T-helper 2 cell treated with Interferon-gamma antibody and Interleukin-4, amounts not matched to agents 100 ng/mL and 5 ng/mL, for 36 hours (primary cell): ENCODE data around the gene CIROP. TPM values are rescaled to one million over a fixed set of nuclear protein-coding genes. Genes with fewer than 3 reads are reported as not detected.

ENCODE experiments used
- intact Hi-C: fragments of 100-400 bp; cut with micrococcal nuclease; formaldehyde crosslinking; loops from one replicate; pipeline ENCODE4 v1.15.1; 2023
- total RNA-seq: library from RNA; stranded (reverse); gene quantifications from 2 replicates; pipeline ENCODE4 v1.2.3, GENCODE V29; 2022

Gene CIROP
- total RNA-seq, 1 donor from 2014 or later: not detected

DNA sequence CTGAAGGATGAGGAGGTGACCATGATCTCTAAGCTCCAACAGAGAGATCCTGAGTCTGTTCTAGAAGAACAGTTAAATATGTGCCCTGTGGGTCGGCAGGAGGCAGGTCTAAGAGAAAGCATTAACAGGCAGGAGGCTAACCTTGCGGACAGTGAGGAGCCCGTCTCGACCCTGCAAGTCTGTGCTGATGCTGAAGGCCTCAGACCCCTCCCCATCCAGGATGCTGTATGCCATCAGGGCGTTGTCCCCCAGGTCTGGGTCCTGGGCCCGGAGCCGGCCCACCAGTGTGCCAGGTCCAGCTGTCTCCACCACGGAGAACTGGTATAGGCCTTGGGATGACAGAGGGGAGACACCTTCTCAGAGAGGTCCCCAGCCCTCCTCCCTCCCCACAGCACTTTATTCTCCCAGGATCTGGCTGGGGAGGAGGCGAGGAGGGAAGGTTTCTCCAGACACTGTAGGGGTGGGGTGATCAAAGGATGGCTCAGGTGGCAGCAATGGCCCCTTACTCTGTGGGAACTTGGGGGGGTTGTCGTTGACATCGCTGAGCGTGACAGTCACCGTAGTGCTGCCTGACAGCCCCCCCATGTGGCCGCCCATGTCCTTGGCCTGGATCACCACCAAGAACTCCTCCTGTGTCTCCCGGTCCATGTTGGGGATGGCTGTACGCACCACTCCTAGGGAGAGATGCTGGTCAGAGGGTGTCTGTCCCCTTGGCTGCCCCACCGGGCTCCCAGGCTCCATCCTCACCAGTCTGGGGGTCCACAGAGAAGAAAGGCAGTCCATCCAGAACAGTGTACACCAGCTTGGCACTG lies 50.6 kb downstream of the CIROP start:
- intact Hi-C loops: no loop called here

DNA sequence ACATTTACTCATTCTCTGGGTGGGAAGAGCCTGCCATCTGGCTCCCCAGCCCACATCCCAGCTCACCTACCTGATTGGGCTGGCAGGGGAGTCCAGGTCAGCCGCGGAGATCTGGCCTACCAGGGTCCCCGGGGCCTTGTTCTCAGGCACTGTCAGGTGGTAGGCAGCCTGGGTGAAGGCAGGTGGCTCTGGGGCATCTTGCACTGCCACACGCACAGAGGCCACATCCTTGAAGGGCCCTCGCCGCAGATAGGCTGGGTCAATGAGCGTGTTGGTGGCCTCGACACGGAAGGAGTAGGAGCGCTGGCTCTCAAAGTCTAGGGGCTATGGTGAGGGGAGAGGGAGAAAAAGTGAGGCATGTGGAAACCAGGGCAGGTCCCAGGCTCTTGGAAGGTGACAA lies 51.4 kb downstream of the CIROP start:
- intact Hi-C loops: no loop called here

DNA sequence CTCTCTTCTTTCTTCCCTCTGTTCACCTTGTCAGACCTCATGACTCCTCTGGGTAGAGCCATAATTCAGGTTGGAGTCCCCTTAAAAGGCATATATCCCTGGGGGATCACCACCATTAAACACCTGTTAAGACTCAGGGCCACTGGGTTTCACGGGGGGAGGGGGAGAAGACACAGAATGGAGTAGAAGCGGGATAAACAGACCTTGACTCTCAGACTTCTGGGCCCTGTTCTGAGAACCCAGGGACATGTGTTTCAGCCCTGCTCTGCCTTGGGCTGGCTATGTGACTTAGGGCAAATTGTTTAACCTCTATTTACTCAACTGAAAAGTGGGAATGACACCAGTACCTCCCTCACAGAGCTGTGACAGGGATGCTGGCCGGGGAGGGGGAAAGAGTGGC lies 52.1 kb downstream of the CIROP start:
- intact Hi-C loops: no loop called here

DNA sequence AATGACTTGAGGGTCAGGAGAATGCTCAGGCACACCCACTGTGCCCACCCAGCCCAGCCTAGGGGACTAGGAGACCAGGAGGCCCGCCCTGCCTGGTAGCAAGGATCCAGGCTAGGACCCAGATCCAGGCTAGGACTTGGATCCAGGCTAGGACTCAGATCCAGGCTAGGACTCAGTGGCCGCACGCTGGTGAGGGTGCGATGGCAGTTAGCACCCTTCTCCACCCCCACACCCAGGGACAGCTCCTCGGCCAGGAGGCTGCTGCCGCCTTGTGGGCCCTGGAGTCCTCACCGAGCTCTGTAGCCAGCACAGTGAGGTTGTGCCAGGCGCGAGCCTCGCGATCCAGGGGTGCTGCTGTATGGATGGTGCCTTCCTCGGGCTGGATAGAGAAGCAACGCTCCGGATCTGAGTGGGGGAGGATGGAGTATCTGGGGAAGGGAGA lies 52.6 kb downstream of the CIROP start:
- intact Hi-C loops: no loop called here

DNA sequence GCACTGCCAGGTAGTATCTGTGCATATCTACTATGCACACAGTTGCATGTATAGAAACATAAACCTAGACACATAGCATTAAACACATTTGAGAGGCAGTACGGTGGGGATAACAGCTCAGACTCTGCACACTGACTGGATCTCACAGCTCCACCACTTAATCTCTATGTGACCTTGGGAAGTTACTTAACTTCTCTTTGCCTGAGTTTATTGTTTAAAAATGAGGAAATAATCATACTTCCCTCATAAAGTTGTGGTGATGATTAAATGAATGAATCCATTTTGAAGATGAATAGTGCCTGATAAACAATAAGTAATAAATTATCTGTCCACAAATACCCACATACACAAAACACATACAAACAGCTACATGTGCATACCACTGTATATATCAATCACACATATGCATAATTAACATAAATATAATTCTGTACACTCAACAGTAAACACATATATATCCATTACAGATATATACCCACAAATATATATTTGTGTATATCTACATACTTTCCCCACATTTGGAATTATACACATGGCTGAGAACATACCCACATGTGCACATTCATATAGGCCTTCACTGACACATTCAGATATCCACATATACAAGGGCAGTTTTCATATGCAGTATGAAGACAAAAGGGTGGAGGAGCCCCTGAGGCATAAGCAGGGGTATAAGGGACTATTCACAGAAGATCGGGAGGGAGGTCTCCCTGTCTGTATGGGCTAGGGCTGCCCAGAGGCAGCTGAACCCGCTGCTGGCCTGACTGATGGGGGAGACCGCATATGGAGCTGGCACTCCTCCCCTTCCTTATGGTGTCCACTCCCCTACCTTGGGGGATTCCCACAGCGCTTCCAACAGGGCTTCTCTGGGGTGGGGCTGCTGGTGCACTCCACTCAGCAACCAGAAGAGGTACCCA lies 53.4 kb downstream of the CIROP start:
- intact Hi-C loops: no loop called here

Other genes starting within 250 kb of the CIROP start
- 51.0 and 52.5 TPM in 2 replicates for gene LRP10, start 233.2 kb downstream of the CIROP start, total RNA-seq
- 0.34 and 0.48 TPM in 2 replicates for gene REM2, start 221.8 kb downstream of the CIROP start, total RNA-seq
- gene RBM23, start 185.8 kb downstream of the CIROP start, total RNA-seq: 84.7 and 88.9 TPM in 2 replicates
- gene PRMT5, start 175.6 kb downstream of the CIROP start, total RNA-seq: 78.8 and 86.6 TPM in 2 replicates
- 54.4 and 60.0 TPM in 2 replicates for gene HAUS4, start 147.9 kb downstream of the CIROP start, total RNA-seq
- gene AJUBA, start 122.4 kb downstream of the CIROP start, total RNA-seq: 0.66 and 0.91 TPM in 2 replicates
- 9.1 and 10.2 TPM in 2 replicates for gene C14orf93, start 94.8 kb downstream of the CIROP start, total RNA-seq
- gene PSMB5, start 70.1 kb downstream of the CIROP start, total RNA-seq: 70.8 and 72.4 TPM in 2 replicates
- not detected in 2 replicates for gene PSMB11, start 62.8 kb downstream of the CIROP start, total RNA-seq
- 2.6 and 3.0 TPM in 2 replicates for gene CDH24, start 47.5 kb downstream of the CIROP start, total RNA-seq
- gene ACIN1, start 9.9 kb downstream of the CIROP start, total RNA-seq: 201 and 210 TPM in 2 replicates
- gene C14orf119, start 9.5 kb downstream of the CIROP start, total RNA-seq: 41.2 and 44.4 TPM in 2 replicates
- gene CEBPE, start 14.3 kb upstream of the CIROP start, total RNA-seq: 0.09 TPM in 1 of 2 replicates, not detected in the other
- 1.0 and 2.0 TPM in 2 replicates for gene SLC7A8, start 78.7 kb upstream of the CIROP start, total RNA-seq
- gene RNF212B, start 132.9 kb upstream of the CIROP start, total RNA-seq: not detected in 2 replicates
- gene HOMEZ, start 181.1 kb upstream of the CIROP start, total RNA-seq: 10.3 and 10.9 TPM in 2 replicates
- 26.3 and 26.5 TPM in 2 replicates for gene PPP1R3E, start 197.9 kb upstream of the CIROP start, total RNA-seq
- 6.4 and 8.5 TPM in 2 replicates for gene BCL2L2, start 201.8 kb upstream of the CIROP start, total RNA-seq
- 195 and 196 TPM in 2 replicates for gene PABPN1, start 216.5 kb upstream of the CIROP start, total RNA-seq
- gene SLC22A17, start 247.9 kb upstream of the CIROP start, total RNA-seq: 1.4 and 2.0 TPM in 2 replicates